GM12878 (cell line): ENCODE measurements around the gene CAMTA1.

Source experiments
- CEBPB ChIP-seq, 2 experiments: fragments of 150-350 bp in 1 of 2; IDR thresholded peaks; 2 replicates each; pipeline ENCODE4 v1.6.1; 2012 to 2014; ENCODE audit warnings: low read depth in 2 of 2, low read length in 2 of 2, borderline replicate concordance in 1 of 2, inconsistent platforms in 1 of 2
- CHD2 ChIP-seq: IDR thresholded peaks from 2 replicates; pipeline ENCODE4 v1.6.1; 2011; ENCODE audit warnings: low read depth, low read length, improper control_type of control experiment, borderline replicate concordance
- PAX5 ChIP-seq: IDR thresholded peaks from 2 replicates; pipeline ENCODE4 v1.6.1; 2011; ENCODE audit warnings: low read depth, low read length, borderline replicate concordance
- POLR2AphosphoS5 ChIP-seq: IDR thresholded peaks from 2 replicates; pipeline ENCODE4 v1.6.1; 2011; ENCODE audit warnings: mild to moderate bottlenecking, low read length, inconsistent platforms
- RFX5 ChIP-seq: IDR thresholded peaks from 2 replicates; pipeline ENCODE4 v1.6.1; 2011; ENCODE audit warnings: low read depth, low read length, improper control_type of control experiment
- TAF1 ChIP-seq: IDR thresholded peaks from 2 replicates; pipeline ENCODE4 v1.6.1; 2011; ENCODE audit warnings: mild to moderate bottlenecking, low read depth, low read length, borderline replicate concordance
- USF1 ChIP-seq: IDR thresholded peaks from 2 replicates; pipeline ENCODE4 v1.6.1; 2011; ENCODE audit warnings: borderline replicate concordance, low read depth, mild to moderate bottlenecking, moderate library complexity, mixed read lengths, low read length; ENCODE audit not compliant: insufficient read depth; ENCODE audit errors: extremely low read length
- ZNF207 ChIP-seq: fragments of 450-650 bp; IDR thresholded peaks from 2 replicates; pipeline ENCODE4 v1.6.1; 2014; ENCODE audit warnings: antibody characterized with exemption, mild to moderate bottlenecking, borderline replicate concordance
- TF ChIP-seq, protein P1 (sequence below), 3 experiments: IDR thresholded peaks in 2 of 3; conservative IDR thresholded peaks in 1 of 3; 2 replicates each; pipeline ENCODE4 v1.5.1; 2011; ENCODE audit warnings: low read depth in 3 of 3, low read length in 3 of 3, mild to moderate bottlenecking in 3 of 3, control low read depth in 2 of 3, moderate library complexity in 2 of 3, inconsistent platforms in 1 of 3, mixed read lengths in 1 of 3; ENCODE audit not compliant: control insufficient read depth in 2 of 3, insufficient read depth in 1 of 3; ENCODE audit errors: extremely low read depth in 1 of 3
- TF ChIP-seq, protein P2 (sequence below): IDR thresholded peaks from 2 replicates; pipeline ENCODE4 v1.6.1; 2012; ENCODE audit warnings: low read depth, low read length, improper control_type of control experiment

- TF ChIP-seq, protein P1, sequence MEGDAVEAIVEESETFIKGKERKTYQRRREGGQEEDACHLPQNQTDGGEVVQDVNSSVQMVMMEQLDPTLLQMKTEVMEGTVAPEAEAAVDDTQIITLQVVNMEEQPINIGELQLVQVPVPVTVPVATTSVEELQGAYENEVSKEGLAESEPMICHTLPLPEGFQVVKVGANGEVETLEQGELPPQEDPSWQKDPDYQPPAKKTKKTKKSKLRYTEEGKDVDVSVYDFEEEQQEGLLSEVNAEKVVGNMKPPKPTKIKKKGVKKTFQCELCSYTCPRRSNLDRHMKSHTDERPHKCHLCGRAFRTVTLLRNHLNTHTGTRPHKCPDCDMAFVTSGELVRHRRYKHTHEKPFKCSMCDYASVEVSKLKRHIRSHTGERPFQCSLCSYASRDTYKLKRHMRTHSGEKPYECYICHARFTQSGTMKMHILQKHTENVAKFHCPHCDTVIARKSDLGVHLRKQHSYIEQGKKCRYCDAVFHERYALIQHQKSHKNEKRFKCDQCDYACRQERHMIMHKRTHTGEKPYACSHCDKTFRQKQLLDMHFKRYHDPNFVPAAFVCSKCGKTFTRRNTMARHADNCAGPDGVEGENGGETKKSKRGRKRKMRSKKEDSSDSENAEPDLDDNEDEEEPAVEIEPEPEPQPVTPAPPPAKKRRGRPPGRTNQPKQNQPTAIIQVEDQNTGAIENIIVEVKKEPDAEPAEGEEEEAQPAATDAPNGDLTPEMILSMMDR (IDR thresholded peaks at IDR 0.05 in 2 of 3, conservative IDR thresholded peaks at IDR 0.05 in 1 of 3; ENCODE audit: control insufficient read depth in 2 of 3, extremely low read depth in 1 of 3, insufficient read depth in 1 of 3, low read depth in 3 of 3, low read length in 3 of 3) = no peak
- no peak for TF ChIP-seq TAF1
- TF ChIP-seq CEBPB (IDR thresholded peaks at IDR 0.05; ENCODE audit: borderline replicate concordance in 1 of 2, low read depth in 2 of 2, low read length in 2 of 2) = no peak
- no peak for TF ChIP-seq ZNF207
- no peak for TF ChIP-seq CHD2
- TF ChIP-seq USF1 = no peak
- TF ChIP-seq PAX5 = no peak
- no peak for TF ChIP-seq POLR2AphosphoS5
- TF ChIP-seq RFX5 = no peak
- TF ChIP-seq, protein P2, sequence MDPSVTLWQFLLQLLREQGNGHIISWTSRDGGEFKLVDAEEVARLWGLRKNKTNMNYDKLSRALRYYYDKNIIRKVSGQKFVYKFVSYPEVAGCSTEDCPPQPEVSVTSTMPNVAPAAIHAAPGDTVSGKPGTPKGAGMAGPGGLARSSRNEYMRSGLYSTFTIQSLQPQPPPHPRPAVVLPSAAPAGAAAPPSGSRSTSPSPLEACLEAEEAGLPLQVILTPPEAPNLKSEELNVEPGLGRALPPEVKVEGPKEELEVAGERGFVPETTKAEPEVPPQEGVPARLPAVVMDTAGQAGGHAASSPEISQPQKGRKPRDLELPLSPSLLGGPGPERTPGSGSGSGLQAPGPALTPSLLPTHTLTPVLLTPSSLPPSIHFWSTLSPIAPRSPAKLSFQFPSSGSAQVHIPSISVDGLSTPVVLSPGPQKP = no peak
These were observed 710.7 kb downstream of the CAMTA1 start for GRCh38 chr1:7495962-7496361.
